ENCODE data around the gene TRA2A.

The TRA2A gene

DNA sequence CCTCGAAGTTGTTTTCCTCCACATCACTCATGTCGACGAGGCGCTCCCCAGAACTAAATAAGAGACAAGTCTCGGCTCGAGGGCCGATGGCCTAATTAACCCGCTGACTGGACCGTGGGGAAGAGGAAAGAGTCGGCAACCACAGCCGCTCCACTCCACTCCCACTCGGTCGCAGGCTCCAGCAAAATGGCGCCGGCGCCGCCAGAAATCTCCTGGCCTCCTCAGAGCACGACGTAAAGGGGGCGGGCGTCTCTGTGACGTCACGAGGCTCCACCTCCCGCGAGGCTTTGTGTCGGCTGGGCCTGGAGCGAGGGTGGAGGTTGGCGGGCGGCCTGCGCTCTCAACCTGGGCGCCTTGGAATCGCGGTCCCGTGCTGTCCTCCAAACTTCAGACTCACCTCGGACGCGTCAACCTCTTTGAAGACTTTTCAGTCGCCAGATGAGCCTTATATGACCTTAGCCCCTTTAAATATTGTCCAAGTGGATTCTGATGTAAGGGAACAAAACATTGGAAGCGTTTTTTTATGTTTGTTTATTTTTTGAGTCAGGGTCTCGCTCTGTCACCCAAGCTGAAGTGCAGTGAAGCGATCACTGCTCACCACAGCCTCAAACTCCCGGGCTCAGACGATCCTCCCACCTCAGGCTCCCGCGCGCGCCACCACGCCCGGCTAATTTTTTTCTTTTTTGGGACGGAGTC lies at the start of gene TRA2A:
TRA2A (minus strand) TSS at position 188 of the 696 bp plus-strand sequence; CDS start at position 31, 157 bp downstream.
- Histone ChIP-seq H3K4me3 (ENCODE audit: low read depth, low read length) (peak within 1 kb of the TSS; percentile 96), H3K27me3 (ENCODE audit: control insufficient read depth, insufficient read depth, low read length) (no peaks in the 10 kb centered on the region), H3K27ac (ENCODE audit: low read depth, low read length) (peak within 1 kb of the TSS; percentile 100)

DNA sequence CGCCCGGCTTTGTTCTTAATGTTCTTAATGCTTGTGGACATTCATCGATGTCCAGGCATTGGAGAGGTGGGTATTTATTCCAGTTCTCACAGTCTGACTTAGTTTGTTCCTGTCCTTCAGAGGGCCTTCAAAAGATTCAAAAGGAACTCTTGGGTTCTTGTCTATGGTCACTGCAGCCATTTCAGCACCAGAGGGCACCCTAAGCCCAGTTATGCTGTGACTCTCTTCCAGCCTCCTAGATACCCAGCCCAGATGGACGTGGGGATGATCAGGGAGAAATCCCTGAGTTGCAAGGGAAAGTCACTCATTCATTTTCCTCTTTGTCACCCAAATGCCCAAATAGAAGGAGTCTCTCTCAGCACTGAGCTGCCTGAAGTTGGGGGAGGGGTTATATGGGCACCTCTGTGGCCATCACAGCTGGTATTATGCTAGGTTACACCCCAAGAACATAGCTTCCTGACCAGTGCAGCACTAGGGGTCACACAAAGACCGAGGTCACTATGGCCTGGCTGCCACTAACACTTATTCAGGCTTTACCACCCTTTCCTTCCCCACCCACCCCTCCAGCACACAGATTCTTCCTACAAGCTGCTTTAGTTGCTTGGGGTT lies 38.9 kb upstream of the TRA2A start:
- Histone ChIP-seq H3K4me3 (ENCODE audit: low read depth, low read length) (no peak overlapping the region), H3K27ac (ENCODE audit: low read depth, low read length) (no peak overlapping the region), H3K9ac (ENCODE audit: low read length) (no peak overlapping the region), H3K9me3 (ENCODE audit: control insufficient read depth, insufficient read depth, low read depth, low read length) (no peaks in the 10 kb centered on the region), H3K4me1 (ENCODE audit: control insufficient read depth, insufficient read depth, low read length) (0 out of 2 replicates have a peak, but pooled peaks cover 3% of the 10 kb centered on the region), H3K36me3 (ENCODE audit: control insufficient read depth, insufficient read depth, low read length) (no peaks in the 10 kb centered on the region), H3K27me3 (ENCODE audit: control insufficient read depth, insufficient read depth, low read length) (no peaks in the 10 kb centered on the region)

More for the DNA sequence above, at the start of gene TRA2A:
- Histone ChIP-seq H3K9ac (ENCODE audit: low read length) (peak within 1 kb of the TSS; percentile 100), H3K9me3 (ENCODE audit: control insufficient read depth, insufficient read depth, low read depth, low read length) (no peaks in the 10 kb centered on the region), H3K36me3 (ENCODE audit: control insufficient read depth, insufficient read depth, low read length) (0 out of 2 replicates have a peak, but pooled peaks cover 2% of the 10 kb centered on the region), H3K4me1 (ENCODE audit: control insufficient read depth, insufficient read depth, low read length) (peaks cover 16% of the 10 kb centered on the region)

DNA sequence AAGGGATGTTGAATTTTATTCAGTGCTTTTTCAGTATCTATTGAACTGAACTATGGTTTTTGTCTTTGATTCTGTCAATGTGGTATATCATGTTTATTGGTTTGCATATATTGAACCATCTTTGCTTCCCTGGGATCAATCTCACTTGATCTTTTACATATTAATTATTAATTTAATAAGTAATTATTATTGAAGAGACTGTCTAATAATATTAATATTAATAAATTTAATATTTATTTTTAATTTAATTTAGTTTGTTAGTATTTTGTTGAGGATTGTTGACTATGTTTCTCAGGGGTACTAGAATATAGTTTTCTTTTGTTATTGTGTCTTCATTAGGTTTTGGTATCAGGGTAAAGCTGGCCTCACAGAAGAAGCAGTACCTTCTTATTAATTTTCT lies 26.5 kb upstream of the TRA2A start:
- Histone ChIP-seq H3K36me3 (ENCODE audit: control insufficient read depth, insufficient read depth, low read length) (no peaks in the 10 kb centered on the region), H3K27me3 (ENCODE audit: control insufficient read depth, insufficient read depth, low read length) (no peaks in the 10 kb centered on the region), H3K4me3 (ENCODE audit: low read depth, low read length) (no peak overlapping the region), H3K9ac (ENCODE audit: low read length) (no peak overlapping the region), H3K4me1 (ENCODE audit: control insufficient read depth, insufficient read depth, low read length) (no peaks in the 10 kb centered on the region), H3K27ac (ENCODE audit: low read depth, low read length) (no peak overlapping the region), H3K9me3 (ENCODE audit: control insufficient read depth, insufficient read depth, low read depth, low read length) (no peaks in the 10 kb centered on the region)

DNA sequence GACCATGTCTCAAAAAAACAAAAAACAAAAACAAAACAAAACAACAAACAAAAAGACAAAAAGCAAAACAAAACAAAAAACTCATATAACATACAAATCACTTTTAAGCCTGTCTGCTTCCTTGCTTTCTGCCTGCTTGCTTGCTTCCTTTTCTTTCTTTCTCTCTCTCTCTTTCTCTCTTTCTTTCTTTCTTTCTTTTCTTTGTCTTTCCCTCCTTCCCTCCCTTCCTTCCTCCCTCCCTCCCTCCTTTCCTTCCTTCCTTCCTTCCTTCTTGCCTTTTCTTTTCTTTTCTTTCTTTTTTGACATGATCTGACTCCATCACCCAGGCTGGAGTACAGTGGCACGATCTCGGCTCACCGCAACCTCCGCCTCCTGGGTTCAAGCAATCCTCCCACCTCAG lies 15.9 kb upstream of the TRA2A start:
- Histone ChIP-seq H3K9me3 (ENCODE audit: control insufficient read depth, insufficient read depth, low read depth, low read length) (peaks cover 3% of the 10 kb centered on the region; the same call in 1 of the 2 replicates), H3K27me3 (ENCODE audit: control insufficient read depth, insufficient read depth, low read length) (no peaks in the 10 kb centered on the region), H3K36me3 (ENCODE audit: control insufficient read depth, insufficient read depth, low read length) (no peaks in the 10 kb centered on the region), H3K9ac (ENCODE audit: low read length) (no peak overlapping the region), H3K27ac (ENCODE audit: low read depth, low read length) (no peak overlapping the region), H3K4me1 (ENCODE audit: control insufficient read depth, insufficient read depth, low read length) (no peaks in the 10 kb centered on the region), H3K4me3 (ENCODE audit: low read depth, low read length) (no peak overlapping the region)

DNA sequence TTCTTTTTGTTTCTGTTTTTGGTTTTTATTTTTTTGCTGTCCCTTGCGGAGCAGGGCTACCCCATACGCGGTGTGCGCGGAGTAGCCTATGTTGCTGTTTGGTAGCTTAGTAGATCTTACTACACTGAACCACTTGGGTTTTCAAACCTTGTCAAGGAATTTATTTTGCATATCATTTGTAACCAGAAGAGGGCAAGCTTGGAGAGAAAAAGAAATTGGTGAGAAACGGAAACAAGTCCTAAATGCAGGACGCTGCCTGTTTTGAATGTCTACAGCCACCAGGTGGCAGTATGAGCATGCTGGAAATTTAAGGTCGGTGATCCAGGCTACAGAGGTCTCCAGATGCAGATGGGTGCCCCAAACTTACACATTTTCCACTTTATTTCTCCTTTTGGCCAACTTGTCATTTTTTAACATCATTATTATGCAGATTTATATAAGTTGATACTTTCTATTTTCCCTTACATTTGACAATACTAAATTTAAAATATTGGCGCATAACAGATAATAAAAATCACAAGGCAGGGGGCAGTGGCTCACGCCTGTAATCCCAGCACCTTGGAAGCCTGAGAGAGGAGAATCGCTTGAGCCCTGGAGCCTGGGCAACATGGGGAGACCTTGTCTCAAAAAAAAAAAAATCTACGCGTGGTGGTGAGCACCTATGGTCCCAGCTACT lies 15.3 kb upstream of the TRA2A start:
- Histone ChIP-seq H3K27ac (ENCODE audit: low read depth, low read length) (no peak overlapping the region), H3K9ac (ENCODE audit: low read length) (no peak overlapping the region), H3K4me1 (ENCODE audit: control insufficient read depth, insufficient read depth, low read length) (no peaks in the 10 kb centered on the region), H3K36me3 (ENCODE audit: control insufficient read depth, insufficient read depth, low read length) (no peaks in the 10 kb centered on the region), H3K4me3 (ENCODE audit: low read depth, low read length) (no peak overlapping the region), H3K9me3 (ENCODE audit: control insufficient read depth, insufficient read depth, low read depth, low read length) (peaks cover 7% of the 10 kb centered on the region; the same call in 1 of the 2 replicates), H3K27me3 (ENCODE audit: control insufficient read depth, insufficient read depth, low read length) (no peaks in the 10 kb centered on the region)

DNA sequence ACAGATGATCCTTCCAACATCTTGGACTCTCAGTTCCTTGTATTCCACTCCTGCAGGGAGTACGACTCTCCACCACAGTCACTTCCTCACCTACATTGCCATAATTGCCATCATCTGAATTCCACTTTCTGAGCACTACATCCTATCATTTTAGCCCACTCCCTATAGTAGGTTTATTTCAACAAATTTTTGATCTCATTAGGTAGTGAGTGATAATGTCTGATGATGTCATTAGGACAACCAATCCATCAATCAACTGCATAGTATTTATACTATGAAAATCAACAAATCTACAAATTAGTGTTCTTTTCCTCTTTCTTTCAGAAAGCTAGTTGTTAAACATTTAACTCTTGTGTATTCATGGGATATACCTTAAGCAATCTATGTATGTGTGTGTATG lies 13.7 kb upstream of the TRA2A start:
- H3K4me3 ChIP-seq (ENCODE audit: low read depth, low read length): no peak overlapping the region

DNA sequence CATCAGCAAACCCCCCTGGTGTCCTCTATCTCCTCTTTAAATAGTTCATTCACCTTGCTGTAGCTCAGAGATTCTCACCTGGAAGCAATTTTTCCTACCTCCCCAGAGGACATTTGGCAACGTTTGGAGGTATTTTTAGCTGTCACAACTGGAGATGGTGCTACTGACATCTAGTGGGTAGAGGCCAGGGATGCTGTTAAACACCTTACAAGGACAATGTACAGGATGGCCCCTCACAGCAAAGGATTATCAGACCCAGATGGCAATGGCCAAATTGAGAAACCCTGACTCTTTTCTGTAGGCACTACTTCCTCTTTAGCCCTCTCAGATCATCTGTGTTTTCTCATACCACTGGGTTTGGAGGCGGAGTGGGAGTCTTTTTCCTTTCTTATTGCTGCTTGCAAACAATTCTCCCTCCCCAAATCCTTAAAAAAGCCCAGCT lies 13.2 kb upstream of the TRA2A start:
- Histone ChIP-seq H3K9me3 (ENCODE audit: control insufficient read depth, insufficient read depth, low read depth, low read length) (peaks cover 7% of the 10 kb centered on the region; the same call in 1 of the 2 replicates), H3K4me3 (ENCODE audit: low read depth, low read length) (no peak overlapping the region), H3K4me1 (ENCODE audit: control insufficient read depth, insufficient read depth, low read length) (no peaks in the 10 kb centered on the region), H3K27me3 (ENCODE audit: control insufficient read depth, insufficient read depth, low read length) (no peaks in the 10 kb centered on the region), H3K27ac (ENCODE audit: low read depth, low read length) (no peak overlapping the region), H3K36me3 (ENCODE audit: control insufficient read depth, insufficient read depth, low read length) (no peaks in the 10 kb centered on the region), H3K9ac (ENCODE audit: low read length) (no peak overlapping the region)

More for the DNA sequence above, 13.7 kb upstream of the TRA2A start:
- Histone ChIP-seq H3K27me3 (ENCODE audit: control insufficient read depth, insufficient read depth, low read length) (no peaks in the 10 kb centered on the region), H3K9ac (ENCODE audit: low read length) (no peak overlapping the region), H3K36me3 (ENCODE audit: control insufficient read depth, insufficient read depth, low read length) (no peaks in the 10 kb centered on the region), H3K4me1 (ENCODE audit: control insufficient read depth, insufficient read depth, low read length) (no peaks in the 10 kb centered on the region), H3K9me3 (ENCODE audit: control insufficient read depth, insufficient read depth, low read depth, low read length) (peaks cover 7% of the 10 kb centered on the region; the same call in 1 of the 2 replicates), H3K27ac (ENCODE audit: low read depth, low read length) (no peak overlapping the region)

DNA sequence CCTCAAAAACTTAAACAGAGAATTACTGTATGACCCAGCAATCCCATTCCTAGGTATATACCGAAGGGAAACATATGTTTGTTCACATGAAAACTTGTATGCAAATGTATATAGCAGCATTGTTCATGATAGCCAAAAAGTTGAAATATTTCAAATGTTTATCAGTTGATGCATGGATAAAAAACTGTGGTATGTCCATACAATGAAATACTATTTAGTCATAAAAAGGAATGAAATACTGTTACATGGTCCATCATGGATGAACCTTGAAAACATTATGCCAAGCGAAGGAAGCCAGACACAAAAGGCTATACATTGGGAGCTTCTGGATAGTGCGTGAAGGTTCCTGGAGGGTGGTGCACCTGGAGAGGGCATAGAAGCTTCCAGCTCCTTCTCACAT lies 11.0 kb upstream of the TRA2A start:
- no peaks in the 10 kb centered on the region for H3K27me3 ChIP-seq (ENCODE audit: control insufficient read depth, insufficient read depth, low read length)
- peaks cover 7% of the 10 kb centered on the region; the same call in 1 of the 2 replicates for H3K9me3 ChIP-seq (ENCODE audit: control insufficient read depth, insufficient read depth, low read depth, low read length)
- H3K4me3 ChIP-seq (ENCODE audit: low read depth, low read length): no peak overlapping the region
- H3K36me3 ChIP-seq (ENCODE audit: control insufficient read depth, insufficient read depth, low read length): no peaks in the 10 kb centered on the region
- H3K4me1 ChIP-seq (ENCODE audit: control insufficient read depth, insufficient read depth, low read length): no peaks in the 10 kb centered on the region
- H3K27ac ChIP-seq (ENCODE audit: low read depth, low read length): no peak overlapping the region
- no peak overlapping the region for H3K9ac ChIP-seq (ENCODE audit: low read length)

DNA sequence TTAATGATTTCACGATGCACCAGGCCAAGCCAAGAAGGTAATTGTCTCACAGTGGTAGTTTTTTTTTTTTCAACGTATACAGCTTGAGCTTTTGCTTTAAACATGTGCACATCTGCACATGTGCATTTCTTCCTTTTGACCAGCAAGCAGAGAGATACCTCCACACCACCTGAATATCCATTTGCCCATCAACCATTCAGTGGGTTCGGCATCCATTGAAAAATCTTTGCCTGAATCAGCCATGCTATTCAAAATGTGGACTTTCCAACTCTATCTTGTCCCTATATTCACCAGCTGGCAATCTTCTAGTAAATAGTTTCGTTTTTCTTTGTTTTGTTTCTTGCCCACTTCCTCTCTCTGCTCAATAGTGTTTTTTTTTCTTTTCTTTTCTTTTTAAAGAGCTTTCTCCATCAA lies 7.7 kb upstream of the TRA2A start:
- Histone ChIP-seq H3K36me3 (ENCODE audit: control insufficient read depth, insufficient read depth, low read length) (no peaks in the 10 kb centered on the region), H3K4me3 (ENCODE audit: low read depth, low read length) (no peak overlapping the region), H3K27ac (ENCODE audit: low read depth, low read length) (no peak overlapping the region), H3K4me1 (ENCODE audit: control insufficient read depth, insufficient read depth, low read length) (no peaks in the 10 kb centered on the region), H3K27me3 (ENCODE audit: control insufficient read depth, insufficient read depth, low read length) (no peaks in the 10 kb centered on the region), H3K9ac (ENCODE audit: low read length) (no peak overlapping the region), H3K9me3 (ENCODE audit: control insufficient read depth, insufficient read depth, low read depth, low read length) (peaks cover 7% of the 10 kb centered on the region; the same call in 1 of the 2 replicates)

DNA sequence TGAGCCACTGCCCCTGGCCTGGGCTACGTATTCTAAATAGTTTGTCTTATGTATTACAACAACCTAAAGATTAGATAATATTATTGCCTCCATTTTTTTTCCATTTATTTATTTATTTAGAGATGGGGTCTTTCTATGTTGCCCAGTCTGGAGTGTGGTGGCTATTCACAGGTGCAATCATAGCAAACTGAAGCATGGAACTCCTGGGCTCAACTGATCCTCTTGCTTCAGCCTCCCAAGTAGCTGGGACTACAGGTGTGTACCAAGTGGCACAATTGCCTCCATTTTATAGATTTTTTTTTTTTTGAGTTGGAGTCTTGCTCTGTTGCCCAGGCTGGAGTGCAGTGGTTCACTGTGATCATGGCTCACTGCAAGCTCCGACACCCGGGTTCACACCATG lies 6.5 kb upstream of the TRA2A start:
- no peak overlapping the region for H3K27ac ChIP-seq (ENCODE audit: low read depth, low read length)
- H3K9ac ChIP-seq (ENCODE audit: low read length): no peak overlapping the region
- no peak overlapping the region for H3K4me3 ChIP-seq (ENCODE audit: low read depth, low read length)
- no peaks in the 10 kb centered on the region for H3K36me3 ChIP-seq (ENCODE audit: control insufficient read depth, insufficient read depth, low read length)
- peaks cover 7% of the 10 kb centered on the region; the same call in 1 of the 2 replicates for H3K9me3 ChIP-seq (ENCODE audit: control insufficient read depth, insufficient read depth, low read depth, low read length)
- H3K4me1 ChIP-seq (ENCODE audit: control insufficient read depth, insufficient read depth, low read length): peaks cover 5% of the 10 kb centered on the region; the same call in 1 of the 2 replicates
- no peaks in the 10 kb centered on the region for H3K27me3 ChIP-seq (ENCODE audit: control insufficient read depth, insufficient read depth, low read length)

DNA sequence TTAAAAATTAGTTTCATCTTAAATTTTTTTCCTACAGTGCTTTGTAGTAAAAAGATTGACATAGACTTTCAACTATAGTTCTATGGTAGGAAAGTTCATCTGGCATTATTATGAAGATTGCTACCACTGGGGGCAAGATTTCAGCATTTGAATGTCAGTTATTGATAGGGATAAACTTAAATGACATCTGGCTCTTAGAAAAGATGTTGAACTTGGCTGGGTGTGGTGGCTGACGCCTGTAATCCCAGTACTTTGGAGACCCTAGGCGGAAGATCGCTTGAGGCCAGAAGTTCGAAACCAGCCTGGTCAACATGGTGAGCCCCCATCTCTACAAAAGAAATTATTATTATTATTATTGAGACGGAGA lies 1.4 kb upstream of the TRA2A start:
- 0 out of 2 replicates have a peak, but pooled peaks cover 2% of the 10 kb centered on the region for H3K36me3 ChIP-seq (ENCODE audit: control insufficient read depth, insufficient read depth, low read length)
- peaks cover 11% of the 10 kb centered on the region for H3K4me1 ChIP-seq (ENCODE audit: control insufficient read depth, insufficient read depth, low read length)
- H3K4me3 ChIP-seq (ENCODE audit: low read depth, low read length): no peak overlapping the region
- H3K9me3 ChIP-seq (ENCODE audit: control insufficient read depth, insufficient read depth, low read depth, low read length): no peaks in the 10 kb centered on the region
- no peak overlapping the region for H3K9ac ChIP-seq (ENCODE audit: low read length)
- no peaks in the 10 kb centered on the region for H3K27me3 ChIP-seq (ENCODE audit: control insufficient read depth, insufficient read depth, low read length)
- no peak overlapping the region for H3K27ac ChIP-seq (ENCODE audit: low read depth, low read length)
